Measurements from ENCODE around the gene DDX25.
"Not testable (repeated sequence)": the region's sequence is repeated elsewhere in the genome, so short reads cannot be mapped to it uniquely, and the experiment has no call there.

DDX25 gene

DNA sequence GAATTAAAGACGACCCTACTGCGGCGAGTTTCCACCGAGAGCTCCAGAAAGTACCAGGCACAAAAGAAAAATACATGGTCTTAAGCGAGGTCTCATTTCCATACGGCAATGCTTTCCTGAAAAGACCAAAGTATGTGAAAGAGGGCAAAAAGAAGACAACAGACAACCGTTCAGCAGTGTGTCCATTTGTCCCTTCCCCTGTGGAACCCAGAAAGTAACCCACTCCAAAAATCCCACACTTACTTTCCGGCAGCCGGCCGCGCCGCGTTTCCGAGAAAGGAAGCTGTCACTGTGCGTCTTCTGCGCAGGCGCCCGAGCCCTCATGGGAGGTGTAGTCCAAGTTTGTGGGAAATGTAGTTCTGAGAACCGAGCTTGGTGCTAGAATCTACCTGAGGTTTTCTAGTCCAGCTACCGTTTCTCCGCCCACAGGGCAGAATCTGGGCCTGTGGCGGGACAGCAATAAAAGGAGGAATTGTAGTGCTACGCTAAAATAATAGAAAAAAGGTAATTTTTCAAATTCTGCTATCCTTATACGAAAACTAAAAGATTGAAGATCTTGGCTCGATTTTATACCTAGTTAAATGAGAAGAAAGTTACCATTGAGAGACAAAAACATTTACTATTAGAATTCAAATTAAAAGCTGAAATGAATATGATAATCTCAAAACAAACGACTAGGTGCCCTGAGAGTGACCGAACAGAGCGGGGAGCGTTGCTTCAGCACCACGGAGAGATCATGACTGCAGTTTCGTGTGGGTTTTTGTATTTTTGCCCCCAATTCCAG lies 1.2 kb upstream of the DDX25 start, which contains the start of gene PUS3:
TSS of gene PUS3 (minus strand) at position 280 of the 784 bp plus-strand sequence. CDS start 6,922 bp downstream, outside the sequence.
- FAIRE-seq (no peak), DNase-seq (ENCODE audit: low spot score) (peak; percentile 83)

DNA sequence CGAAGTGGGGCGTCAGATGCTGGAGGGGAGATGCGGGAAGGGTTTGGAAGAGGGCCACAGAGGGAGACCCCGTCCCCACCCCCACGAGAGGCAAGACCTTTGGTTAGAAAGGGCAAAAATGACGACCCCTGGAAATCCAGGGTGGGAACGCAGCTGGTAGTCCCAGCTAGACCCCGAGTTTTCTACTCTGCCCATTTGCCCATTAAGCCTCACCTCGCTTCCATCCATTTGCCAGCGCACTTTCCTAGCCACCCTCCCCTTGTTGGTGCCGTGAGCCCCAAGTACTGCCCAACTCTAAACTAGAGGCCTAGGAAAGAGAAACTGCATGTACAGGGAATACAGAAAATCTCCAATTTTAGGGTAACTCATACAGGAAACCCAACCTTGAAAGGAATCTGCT lies 370 bp downstream of the DDX25 start:
- FAIRE-seq (no peak), DNase-seq (ENCODE audit: low spot score) (no peak)

DNA sequence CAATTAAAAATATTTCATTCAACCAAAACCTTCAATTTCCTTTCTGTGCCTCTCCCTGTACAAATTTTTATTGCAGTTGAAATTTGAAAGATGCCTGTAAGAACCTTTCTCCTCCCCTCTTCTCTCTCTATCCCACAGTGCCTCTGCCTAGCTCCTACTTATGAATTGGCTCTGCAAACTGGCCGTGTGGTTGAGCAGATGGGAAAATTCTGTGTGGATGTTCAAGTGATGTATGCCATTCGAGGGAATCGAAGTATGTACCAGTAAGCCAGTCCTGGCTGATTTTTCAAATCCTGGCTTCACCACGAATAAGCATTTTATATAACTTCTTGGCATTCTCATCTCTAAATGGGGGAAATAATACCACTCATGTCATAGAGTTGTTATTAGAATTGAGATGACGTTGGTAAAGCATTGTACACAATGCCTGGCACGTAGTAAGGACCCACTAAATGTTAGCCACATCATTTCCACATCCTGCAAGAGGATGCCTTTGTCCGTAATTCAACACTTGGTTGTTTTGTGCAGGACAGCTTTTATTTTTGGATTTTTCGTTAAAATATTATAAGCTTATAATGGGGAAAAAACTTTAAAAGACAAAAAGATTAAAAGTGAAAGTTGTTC lies 6.0 kb downstream of the DDX25 start:
- DNase-seq (ENCODE audit: low spot score) (no peak), FAIRE-seq (no peak)

DNA sequence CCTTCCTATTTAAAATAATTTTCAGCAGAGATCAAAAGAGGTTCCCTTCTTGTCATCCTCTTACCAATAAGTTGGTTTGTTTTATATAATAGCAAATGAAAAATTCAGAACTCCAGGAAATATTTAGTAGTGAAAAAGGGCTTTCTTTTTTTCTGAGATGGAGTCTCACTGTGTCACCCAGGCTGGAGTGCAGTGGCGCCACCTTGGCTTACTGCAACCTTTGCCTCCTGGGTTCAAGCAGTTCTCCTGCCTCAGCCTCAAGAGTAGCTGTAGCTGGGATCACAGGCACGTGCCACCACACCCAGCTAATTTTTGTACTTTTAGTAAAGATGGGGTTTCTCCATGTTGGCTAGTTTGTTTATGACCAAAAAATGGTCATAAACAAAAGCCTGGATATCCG lies 10.3 kb downstream of the DDX25 start:
- not testable (repeated sequence) for DNase-seq (ENCODE audit: low spot score); FAIRE-seq

DNA sequence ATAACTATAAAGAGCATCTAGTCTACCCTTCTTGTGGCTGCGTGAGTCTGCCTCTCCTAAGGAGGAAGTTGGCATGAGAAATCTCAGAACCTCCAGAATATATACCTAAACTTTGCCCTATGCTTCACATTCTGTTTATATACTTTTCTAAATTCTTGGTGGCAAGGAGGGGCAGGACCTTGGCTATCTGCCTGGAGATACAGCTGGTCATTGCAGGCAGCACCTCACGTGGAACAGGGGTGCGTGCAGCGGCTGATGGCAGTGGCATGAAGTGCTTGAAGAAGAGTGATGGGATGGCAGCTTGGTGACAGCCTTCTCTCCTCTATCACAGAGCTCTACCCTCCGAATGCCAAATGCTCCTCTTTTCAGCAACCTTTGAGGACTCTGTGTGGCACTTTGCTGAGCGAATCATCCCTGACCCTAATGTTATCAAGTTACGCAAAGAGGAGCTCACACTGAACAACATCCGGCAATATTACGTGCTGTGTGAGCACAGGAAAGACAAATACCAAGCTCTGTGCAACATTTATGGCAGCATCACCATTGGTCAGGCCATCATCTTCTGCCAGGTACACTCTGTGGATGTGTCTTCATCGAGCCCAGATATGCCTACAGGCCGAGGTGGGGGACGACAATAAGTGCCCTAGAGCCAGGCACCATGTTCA lies 12.5 kb downstream of the DDX25 start:
- FAIRE-seq (peak; percentile 73), DNase-seq (ENCODE audit: low spot score) (no peak)

DNA sequence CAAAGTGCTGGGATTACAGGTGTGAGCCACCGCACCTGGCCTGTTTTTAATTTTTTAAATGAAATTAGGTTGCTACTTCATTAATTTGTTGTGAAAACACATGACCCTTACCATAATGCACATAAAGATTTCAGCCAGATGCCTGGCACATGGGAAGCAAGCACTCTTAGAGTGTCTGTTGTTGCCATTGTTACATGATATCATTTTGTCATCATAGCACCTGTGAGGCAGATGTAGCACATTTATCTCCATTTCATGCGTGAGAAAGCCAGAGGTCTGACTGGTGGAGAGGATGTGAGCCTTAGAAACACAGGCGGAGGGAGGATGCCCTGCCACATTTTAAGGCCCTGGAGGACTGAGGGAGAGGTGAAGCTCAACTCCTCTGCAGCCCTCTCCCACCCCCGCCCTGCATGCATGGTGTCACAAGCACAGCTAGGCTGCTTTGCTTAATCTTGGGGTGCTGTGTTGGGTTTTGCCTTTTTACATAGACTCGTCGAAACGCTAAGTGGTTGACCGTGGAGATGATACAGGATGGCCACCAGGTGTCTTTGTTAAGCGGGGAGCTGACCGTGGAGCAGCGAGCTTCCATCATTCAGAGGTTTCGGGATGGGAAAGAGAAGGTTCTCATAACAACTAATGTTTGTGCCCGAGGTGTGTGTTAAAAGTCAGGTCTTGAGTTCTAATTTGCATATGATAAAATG lies 14.0 kb downstream of the DDX25 start:
- DNase-seq (ENCODE audit: low spot score) (no peak), FAIRE-seq (no peak)

DNA sequence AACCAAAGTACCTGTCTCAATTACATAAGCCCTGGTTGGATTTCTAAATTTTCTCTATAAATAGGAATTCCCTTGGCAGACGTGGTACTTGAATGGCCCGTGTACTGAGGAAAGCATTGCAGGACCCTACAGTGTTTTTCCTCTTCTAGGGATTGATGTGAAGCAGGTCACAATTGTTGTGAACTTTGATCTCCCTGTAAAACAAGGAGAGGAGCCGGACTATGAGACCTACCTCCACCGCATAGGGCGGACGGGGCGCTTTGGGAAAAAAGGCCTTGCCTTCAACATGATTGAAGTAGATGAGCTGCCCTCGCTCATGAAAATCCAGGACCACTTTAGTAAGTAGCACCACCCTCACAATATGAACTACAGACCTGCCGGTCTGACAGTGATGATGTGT lies 16.7 kb downstream of the DDX25 start:
- FAIRE-seq (no peak), DNase-seq (ENCODE audit: low spot score) (no peak)

DNA sequence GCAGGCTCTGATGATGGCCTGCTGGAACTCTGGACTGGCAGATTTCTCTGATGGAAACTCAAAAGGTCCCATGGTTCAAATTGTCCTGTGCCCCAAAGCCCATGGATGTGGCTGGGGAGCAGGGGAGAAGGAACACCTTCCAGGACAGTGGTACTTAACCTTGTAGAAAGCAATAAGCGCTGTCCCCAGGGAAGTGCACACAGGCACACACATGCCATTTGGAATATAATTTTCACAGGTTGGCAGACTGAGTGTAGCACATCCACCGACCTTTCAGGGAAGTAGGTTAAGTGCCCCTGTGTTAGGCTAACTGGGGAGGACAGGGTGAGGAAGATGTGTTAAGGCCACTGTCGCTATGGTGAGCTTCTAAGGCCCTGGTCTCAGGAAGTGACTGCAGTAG lies 17.8 kb downstream of the DDX25 start:
- FAIRE-seq (no peak), DNase-seq (ENCODE audit: low spot score) (no peak)

DNA sequence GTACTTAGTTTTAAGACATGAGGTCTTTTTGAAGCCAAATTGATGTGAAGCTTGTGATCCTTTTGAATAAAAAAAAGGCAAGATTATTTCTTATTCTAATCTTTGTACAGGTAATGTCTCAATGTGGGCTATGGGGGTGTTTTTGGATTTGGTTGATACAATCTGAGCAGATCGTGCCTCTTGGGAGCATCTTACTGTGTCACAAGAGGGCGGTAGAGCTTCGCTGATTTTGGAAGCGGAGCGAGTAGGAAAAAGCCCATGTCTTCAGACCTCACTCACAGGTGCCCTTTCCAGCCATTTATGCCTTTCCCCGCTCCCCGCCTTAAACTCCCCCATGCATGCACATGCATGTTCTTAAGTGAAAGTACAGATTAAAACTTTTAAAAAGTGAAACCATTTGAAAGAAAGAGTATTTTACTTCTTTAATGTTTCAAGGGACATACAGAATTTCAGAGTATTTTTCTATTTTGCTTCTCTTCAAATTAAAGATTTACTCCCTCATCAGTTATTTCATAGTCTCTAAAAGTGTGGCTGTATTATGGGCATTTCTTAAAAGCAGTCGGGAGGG lies 18.8 kb downstream of the DDX25 start:
- FAIRE-seq = no peak
- DNase-seq (ENCODE audit: low spot score) = peak; percentile 62

DNA sequence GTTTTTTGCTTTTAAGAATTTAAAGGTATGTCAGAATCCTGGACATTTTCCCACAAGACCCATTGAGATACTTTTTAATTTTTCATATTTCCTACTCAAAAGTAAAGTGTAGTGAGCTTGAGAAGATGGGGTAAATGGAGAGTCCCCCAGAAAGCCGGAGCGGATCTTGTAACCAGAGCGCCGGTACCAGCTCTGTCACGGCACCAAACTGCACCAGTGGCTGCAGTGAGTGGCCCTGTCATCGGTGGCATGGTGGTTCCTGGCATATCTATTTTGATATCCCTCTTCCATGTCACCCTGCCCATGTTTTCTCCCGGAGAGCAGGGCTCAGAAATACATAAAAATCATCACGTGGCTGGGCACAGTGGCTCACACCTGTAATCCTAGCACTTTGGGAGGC lies 19.3 kb downstream of the DDX25 start:
- FAIRE-seq (no peak), DNase-seq (ENCODE audit: low spot score) (no peak)

DNA sequence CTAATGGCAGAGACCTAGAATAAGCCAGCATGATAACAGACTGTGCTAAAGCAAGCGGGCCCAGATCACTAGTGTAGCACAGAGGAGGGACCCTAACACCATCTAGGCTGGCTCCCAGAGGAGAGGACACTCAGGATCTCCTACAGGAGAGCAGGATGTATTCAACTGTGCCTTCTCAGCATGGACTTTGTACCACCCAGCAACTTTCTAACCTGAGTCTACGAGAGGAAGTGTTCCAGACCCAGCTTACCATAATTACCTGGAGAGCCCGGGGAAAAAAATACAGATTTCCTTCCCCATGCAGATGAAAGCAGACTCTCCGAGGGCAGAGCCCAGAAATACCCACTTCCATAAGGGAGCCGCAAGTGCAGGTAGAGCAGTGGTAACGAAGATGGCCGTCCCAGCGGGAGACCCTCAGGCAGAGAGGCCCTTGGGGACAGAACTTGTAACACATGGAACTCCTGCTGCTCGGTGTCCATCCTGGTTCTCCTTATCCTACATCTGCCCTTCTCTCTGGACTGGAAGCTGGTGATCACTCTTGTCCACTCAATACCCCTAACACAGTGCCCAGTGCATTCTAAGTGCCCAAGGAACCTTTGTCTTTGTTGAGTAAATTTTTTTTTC lies 20.2 kb downstream of the DDX25 start:
- no peak for DNase-seq (ENCODE audit: low spot score)
- FAIRE-seq = no peak

DNA sequence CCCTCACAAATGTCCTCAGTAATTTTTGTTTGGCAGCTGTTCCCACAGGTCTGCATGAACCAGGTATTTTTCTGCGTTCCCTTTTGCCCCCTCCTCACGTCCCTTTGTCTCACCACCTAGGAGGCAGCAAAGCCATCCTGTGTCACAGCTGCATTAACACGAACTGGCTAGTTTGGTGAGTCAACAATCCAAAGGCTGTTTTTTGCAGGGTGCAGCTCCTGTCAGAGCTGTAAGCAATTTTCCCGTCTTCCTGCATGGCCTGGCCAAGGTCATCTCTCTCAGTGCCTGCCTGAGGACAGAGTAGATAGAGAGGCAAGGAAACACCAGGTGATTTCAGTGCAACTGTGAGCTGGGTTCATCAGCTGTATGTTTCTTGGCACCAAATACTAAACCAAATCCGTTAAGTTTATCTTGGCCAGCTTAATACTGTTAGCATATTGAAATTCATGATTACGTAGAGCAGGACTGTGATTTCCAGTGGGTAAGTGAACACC lies 21.0 kb downstream of the DDX25 start:
- no peak for FAIRE-seq
- no peak for DNase-seq (ENCODE audit: low spot score)

DNA sequence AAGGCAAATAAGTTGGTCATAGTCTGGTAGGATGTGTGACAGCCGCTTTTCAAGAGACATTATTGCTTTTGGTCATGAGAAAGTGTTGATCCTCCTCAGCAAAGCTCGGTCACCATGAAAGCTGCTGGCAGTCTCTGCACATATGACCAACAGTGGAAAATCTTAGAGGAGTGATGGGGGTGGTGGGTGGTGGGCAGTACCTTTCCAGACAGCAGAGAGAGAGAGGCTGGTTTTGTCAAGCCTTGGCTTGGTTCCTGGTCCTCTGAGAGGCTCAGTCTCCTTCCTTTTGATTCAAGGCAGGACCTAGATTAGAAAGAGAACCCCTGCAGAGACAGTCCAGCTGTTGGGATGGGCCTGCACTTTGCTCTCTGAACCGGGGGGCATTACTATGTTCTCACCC lies 21.5 kb downstream of the DDX25 start:
- FAIRE-seq (no peak), DNase-seq (ENCODE audit: low spot score) (no peak)

DNA sequence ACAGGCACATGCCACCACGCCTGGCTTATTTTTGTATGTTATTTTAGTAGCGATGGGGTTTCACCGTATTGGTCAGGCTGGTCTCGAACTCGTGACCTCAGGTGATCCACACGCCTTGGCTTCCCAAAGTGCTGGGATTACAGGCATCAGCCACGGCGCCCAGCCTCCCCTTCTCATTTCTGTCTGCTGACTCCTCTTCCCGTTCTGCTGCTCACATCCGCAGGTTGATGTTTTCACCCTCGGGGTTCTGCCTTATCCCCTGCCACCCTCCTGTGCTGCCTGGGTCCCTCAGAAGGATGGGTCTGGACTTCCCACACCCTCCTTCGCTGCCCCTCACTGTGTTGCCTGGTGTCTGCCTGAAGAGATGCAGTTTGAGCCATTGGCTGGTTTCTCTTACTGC lies 22.4 kb downstream of the DDX25 start:
- DNase-seq (ENCODE audit: low spot score) (no peak), FAIRE-seq (no peak)

DNA sequence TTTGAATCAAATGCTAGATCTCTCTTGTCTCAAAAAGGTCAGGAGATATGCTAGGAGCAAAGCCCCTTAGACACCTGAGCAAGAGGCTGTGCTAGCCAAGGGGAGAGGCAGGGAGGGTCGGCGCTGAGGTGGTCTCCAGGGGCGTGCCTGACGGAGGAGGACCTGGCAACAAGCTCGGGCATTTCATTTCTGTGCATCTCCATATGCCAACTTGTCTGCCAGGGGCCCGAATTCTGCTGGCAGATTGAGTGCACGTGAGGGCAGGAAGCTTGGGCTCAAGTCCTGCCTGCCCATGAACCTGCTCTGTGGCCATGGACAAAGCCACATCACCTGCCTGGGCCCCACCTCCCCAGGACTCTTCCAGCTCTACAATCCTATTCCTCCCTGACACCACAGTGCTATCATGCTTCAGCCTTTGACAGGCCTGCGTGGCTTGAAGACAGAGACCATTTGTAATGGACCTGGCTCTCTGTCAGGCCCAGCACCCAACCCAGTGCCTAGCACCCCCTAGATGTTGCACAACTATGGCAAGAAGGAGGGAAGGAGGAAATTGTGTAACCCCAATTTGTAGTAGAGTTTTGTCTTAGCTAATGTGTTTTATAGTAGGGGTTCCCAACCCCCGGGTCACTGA lies 25.3 kb downstream of the DDX25 start:
- no peak for DNase-seq (ENCODE audit: low spot score)
- no peak for FAIRE-seq

DNA sequence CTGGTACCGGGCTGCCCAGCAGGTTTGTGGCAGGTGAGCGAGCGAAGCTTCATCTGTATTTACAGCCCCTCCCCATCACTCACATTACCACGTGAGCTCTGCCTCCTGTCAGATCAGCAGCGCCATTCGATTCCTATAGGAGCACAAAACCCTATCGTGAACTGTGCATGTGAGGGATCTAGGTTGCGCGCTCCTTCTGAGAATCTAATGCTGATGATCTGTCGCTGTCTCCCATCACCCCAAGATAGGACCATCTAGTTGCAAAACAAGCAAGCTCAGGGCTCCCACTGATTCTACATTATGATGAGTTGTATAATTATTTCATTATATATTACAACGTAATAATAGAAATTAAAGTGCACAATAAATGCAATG lies 25.8 kb downstream of the DDX25 start:
- DNase-seq (ENCODE audit: low spot score) (no peak), FAIRE-seq (no peak)

DNA sequence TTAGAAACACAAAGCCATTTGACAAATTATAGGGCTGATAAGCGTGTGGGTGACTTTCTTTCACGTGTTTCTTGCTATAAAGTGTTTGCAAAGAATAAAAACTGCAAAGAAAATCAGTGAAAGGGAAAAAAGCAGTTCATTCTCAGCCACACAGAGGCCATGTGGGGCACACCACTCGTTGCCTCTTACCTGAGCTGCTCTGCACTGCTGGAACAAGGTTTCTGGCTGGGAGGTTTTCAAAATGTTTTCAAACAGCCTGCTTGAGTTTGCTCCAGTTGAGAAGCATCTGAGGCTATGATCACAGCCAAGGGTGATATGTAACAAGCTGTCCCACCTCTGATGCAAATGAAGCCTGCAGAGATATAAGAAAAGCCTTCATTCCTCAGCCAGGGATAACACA lies 26.8 kb downstream of the DDX25 start:
- DNase-seq (ENCODE audit: low spot score) (no peak), FAIRE-seq (no peak)

DNA sequence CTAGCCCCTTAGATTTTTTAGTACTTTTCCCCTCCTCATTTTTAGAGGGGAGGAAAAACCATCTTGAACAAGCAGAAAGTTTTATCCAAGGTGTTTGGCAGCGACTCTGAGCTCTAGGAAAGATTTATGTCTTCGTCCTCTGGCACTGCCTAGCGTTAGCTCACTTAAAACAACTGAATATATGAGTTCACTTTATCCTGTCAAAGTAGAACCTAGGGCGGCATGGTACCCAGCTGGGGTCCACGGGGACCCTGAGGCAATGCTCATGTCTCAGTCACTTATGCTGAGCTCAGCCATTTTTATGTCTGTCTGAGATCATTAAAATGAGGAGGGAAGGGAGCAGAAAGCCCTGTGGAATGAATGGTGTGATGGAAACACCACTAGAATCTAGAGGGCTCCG lies 27.4 kb downstream of the DDX25 start:
- no peak for FAIRE-seq
- no peak for DNase-seq (ENCODE audit: low spot score)

DNA sequence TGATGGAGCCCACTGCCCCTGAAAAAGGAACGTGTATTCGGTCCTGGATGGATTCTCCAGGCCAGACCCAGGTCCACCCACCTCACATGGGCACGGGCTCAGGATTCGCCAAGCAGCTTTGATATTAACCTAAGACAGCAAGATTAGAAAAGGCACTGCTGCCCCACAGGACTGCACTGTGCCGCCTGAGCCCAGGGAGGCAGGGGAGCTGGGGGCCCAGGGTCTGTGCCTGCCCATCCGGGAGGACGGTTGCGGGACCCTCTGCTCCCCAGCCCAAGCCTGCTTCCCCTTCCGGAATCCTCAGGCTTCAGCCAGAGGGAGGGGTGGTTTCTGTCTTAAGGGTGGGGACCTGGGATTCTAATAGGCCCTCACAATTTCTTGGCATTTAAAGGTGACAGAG lies 28.0 kb downstream of the DDX25 start:
- DNase-seq (ENCODE audit: low spot score) (no peak), FAIRE-seq (no peak)

DNA sequence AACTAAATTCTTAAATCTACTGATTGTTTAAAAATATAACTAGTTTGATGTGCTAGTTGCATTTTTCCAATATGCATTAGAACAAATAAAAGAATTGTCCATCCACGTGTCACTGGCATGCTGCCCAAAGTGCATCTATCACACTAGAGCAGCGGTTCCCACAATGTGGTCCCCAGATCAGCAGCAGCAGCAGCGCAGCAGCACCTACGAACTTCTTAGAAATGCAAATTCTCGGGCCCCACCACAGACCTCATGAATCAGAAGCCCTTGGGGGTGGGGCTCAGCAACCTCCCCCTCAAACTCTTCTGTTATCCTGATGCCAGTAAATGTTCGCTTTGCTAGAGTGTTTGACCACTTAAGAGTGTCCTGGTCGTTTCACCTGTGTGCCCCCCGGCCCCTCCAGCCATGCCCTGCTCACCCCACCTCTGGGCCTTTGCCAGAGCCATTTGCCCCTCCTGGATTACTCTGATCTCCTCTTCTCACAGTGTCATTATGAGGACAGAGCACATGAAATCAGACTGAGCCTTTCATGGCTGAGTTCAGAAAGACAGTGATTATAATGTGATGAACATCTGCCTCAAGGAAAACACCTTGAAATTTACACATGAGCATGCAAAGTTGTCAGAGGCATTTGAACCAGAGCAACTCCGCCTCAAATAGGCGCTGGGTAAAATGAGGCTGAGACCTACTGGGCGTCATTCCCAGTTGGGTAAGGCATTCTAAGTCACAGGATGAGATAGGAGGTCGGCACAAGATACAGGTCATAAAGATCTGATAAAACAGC lies 28.9 kb downstream of the DDX25 start:
- FAIRE-seq (no peak), DNase-seq (ENCODE audit: low spot score) (no peak)

Data from urothelium cell line (cell line).